HG03196 (cell line): Measurements from ENCODE around the gene ZBTB20.

Experiments used
- ATAC-seq: cut with Tn5 transposase; IDR thresholded peaks from one replicate; pipeline ENCODE4 v1.9.1; 2021; ENCODE audit not compliant: unreplicated experiment

Gene ZBTB20

DNA sequence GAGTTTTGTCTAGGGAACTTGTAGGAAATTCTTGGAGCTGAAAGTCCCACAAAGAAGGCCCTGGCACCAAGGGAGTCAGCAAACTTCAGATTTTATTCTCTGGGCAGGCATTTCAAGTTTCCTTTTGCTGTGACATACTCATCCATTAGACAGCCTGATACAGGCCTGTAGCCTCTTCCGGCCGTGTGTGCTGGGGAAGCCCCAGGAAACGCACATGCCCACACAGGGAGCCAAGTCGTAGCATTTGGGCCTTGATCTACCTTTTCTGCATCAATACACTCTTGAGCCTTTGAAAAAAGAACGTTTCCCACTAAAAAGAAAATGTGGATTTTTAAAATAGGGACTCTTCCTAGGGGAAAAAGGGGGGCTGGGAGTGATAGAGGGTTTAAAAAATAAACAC is 838.3 kb downstream of the ZBTB20 start:
- peak; percentile 87 for ATAC-seq

DNA sequence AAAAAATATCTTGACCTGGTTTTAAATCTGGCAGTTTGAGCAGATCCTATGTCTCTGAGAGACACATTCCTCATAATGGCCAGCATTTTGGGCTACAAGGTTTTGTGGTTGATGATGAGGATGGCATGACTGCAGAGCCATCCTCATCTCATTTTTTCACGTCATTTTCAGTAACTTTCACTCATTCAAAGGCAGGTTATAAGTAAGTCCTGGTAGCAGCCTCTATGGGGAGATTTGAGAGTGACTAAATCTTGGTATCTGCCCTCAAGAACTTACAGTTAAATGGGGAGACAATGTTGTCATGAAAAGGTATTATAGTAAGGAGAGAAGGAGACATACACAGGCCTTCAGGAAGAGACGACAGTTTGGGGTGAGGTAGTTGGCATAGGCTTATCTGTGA is 838.7 kb downstream of the ZBTB20 start:
- ATAC-seq = peak; percentile 7

DNA sequence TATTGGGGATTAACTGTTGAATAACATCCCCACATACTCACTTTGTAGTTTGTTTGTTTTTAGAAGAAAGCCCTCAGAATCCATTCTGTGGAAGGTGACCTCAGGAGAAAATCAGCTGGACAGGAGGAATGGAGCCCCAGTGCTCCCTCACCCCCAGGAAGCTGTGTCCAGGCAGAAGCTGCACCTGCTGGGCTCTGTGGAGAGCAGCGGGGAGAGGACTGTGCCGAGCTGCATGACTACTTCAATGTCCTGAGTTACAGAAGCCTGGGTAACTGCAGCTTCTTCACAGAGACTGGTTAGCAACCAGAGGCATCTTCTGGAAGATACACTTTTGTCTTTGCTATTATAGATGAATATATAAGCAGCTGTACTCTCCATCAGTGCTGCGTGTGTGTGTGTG is 839.3 kb downstream of the ZBTB20 start:
- ATAC-seq = no peak

DNA sequence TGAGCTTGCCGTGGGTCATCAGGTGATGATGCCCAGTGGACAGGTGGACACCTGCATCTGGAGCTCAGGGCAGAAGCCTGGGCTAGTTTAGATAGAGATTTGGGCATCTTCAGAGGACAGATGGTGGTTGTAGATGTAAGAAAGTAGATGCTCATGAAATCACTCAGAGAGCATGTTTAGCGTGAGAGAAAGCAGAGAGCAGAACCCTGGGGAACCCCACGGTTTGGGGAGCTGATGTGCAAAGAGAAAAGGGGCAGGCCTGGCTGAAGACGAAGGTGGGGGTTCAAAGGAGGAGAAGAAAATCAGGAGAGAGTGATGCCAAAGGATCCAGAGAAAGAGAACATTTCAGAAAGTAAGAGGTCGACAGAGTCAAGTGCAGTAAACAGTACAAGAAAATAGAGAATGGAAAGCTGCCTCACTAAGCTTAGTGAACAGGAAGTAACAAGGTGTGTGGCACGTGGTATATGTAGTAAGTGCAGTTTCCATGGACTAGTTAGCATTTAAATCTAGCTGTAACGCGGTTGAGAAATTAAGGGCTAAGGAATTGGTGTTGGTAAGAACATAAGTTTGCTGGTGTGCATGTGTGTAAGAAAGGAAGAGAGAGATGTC is 839.8 kb downstream of the ZBTB20 start:
- no peak for ATAC-seq

DNA sequence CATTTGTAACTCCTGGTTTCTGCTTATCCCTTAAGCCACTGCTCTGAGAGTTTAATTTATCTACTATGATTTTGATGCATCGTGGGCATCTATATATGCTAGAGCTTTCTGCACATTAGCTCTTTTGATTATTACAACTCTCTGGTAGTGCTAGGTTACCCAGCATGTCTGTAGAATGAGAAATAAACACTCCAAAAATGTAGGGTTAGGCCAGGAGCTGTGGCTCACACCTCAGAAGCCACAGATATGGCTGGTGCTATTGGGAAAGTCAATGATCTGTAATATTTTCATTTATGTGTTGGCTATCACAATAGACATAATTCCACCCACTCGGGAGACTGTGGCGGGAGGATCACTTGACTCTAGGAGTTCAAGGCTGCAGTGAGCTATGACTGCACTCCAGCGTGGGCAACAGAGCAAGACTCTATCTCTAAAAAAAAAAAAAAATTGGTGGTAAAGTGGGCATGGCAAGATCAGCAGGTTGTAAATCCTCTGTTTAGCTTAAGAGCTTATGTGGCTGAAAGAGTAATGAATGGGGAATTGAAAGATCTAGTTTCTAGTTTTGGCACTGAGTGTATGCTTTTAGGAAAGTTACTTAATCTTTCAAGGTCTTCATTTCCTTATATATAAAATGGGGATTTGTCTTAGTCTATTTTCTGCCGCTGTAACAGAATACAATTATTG is 847.0 kb downstream of the ZBTB20 start:
- ATAC-seq = no peak

DNA sequence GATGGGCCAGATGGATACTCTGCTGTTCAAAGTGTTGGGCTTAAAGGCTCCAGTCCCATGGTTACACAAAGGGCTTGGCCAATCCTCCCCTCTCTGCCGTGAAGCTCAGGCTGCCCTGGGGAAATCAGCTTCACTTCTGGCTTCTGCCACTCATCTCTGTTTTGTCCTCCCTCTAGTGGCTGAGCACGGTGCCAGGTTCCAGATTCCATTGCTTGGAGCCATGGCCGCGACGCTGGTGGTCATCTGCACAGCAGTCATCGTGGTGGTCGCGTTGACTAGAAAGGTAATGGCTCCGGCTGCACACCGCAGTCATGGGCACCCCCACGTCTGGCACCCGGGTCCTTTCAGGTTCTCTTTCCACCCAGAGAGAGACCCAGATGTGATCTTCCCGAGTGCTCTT is 847.7 kb downstream of the ZBTB20 start:
- no peak for ATAC-seq

DNA sequence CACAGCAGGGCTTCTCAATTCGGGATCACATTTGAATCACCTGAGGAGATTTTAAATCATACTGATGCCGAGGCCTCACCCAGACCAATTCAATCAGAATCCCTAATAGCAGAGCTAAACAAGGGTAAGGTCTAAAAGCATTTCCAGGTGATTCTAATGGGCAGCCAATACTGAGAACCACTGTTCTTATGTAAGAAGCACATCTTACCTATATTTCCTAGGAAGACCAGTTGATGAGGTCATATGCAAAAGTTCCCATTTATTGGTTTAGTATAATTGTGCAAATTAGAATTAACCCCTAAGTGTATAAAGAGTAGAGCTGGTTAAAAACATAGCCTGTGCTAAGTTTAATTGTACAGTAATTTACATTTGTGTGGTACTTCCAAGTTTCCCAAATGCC is 851.1 kb downstream of the ZBTB20 start:
- ATAC-seq = no peak

DNA sequence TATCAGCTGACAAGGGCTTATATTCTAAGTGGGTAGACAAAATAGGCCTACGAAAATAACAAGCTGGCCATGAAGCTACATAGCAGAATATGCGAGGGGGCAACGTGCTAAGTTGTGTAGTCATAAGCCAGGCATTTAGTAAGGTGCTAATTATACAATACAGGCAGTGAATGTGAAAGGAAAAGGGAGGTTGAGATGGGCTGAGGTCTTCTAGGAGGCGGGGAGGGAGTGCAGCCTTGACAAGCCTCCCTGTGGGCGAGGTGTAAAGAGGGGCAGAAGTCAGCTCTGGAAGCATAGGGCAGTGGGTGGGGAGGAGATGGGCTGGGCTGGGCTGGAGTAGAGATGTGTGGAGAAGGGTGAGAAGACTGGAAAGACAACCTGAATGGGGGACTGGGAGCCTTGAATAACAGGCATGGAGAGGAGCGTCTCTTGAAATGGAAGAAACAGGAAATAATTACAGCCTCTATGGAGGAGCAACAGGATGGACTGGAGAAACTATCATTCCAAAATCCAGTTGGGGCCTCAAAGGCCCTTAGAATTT is 852.1 kb downstream of the ZBTB20 start:
- no peak for ATAC-seq

DNA sequence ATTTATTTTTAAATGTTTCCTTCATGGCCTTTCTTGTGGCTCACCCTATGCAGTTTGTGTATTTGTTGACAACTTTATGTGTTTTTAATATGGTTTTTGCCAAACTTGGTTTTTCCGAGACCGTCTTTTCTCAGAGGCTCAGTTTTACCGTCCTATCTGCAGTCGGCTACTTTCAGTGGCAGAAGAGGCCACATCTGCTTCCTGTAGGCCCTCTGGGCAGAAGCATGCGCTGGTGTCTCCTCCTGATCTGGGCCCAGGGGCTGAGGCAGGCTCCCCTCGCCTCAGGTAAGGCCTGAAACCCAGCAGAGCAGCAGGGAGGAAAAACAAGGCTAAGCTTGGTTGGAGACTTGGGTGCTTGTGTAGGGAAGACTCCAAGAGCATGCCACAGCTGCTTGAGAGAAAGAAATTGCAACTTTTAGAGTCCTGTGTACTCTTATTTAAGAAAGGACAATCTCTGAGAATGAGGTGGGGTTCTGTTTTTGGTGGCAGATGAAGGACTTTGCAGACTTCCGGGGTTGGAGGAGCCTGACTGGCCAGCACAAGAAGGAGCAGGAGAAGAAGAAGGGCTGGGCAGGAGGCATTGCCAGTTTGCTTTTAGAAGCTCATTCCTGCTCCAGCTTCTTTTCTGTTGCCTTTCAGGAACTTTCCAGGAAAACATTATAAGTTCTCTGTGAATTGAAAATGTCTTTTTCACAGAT is 853.1 kb downstream of the ZBTB20 start, which contains the start of gene TIGIT:
Gene TIGIT (plus strand): TSS at position 191 of the 698 bp plus-strand sequence. CDS start 34 bp downstream, at position 225.
- no peak for ATAC-seq

DNA sequence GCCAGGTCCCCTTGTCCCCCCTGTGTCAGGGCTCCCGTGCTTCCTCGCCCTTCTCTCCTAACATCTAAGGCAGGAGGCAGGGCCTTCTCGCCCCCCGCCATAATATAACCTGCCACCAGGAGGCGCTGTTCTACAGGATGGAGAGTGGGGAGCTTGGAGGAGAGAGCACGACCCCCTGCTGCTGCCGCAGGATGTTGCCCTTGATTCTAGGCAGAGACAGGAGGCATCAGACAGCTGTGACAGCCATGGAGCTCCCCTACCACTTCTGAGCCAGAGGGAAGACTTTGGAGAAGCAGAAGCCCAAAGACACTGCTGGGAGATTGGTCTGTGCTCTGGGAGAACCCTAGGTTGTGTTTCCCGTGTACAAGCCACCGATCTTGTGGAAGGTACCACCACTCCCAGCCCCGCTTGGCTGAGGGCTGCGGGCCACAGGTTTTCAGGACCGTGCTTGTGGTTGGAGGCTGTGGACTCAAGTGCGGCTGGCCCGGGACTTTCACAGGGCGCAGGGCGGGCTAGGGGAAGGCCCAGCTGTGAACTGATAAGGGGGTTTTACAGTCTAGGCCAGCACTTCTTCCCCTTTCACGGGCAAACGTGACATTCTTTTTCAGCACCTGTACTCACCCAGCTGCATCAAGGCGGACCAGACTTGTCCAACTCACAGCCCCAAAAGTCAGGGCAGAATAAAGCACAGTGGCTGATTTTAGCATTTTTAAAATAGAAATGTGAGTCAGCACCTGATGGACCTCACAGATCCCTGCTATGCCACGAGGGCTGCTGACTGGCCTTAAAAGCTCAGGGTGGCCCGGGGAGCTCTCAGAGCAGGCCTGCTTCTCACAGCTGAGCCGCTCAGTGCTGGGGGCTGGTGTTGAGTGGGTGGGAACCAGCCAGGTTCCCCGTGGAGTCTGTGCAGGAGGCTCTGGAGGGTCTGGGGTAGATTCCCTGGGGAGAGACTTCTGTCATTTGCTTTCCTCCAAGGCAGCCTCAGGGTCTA is 855.9 kb downstream of the ZBTB20 start:
- ATAC-seq = peak; percentile 88

DNA sequence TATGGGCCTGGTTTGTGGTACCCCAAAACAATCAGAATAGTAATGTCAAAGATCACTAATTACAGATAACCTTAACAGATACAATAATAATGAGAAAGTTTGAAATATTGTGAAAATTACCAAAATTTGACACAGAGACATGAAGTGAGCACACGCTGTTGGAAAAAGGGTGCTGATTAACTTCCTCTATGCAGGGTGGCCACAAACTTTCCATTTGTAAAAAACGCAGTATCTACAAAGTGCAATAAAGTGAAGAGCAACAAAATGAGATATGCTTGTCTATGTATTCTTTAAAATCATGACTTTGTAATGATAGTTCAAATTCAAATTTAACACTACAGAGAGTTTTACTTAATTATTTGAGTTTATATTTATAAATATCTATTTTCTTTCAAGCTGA is 860.8 kb downstream of the ZBTB20 start:
- no peak for ATAC-seq

DNA sequence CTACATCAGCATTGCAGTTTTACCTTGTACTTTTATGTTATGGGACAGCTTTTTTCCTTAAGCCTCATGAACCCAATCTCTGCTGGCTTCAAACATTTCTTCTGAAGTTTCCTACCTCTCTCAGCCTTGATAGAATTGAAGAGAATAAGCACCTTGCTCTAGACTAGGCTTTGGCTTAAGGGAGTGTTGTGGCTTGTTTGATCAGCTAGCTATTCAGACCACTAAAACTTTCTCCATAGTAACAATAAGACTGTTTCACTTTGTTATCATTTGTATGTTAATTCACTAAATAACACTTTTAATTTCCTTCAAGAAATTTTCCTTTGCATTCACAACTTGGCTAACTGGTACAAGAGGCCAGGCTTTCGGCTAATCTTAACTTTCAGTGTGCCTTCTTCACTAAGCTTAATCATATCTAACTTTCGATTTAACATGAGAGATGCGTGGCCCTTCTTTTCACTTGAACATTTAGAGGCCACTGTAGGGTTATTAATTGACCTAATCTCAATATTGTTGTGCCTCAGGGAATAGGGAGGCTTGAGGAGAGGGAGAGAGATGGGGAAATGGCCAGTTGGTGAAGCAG is 861.3 kb downstream of the ZBTB20 start:
- ATAC-seq = no peak

DNA sequence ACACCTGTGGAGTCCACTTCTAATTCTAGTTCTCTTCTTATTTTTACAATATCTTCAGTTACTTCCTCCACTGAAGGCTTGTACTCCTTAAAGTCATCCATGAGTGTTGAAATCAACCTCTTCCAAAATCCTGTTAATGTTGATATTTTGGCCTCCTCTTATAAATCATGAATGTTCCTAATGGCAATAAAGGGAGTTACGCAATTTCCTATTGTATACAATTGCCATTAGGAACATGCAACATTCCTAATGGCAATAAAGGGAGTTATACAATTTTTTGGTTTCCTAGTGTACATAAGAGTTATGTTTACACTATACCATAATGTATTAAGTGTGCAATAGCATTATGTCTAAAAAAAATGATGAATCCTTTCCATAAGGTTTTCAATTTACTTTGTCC is 862.4 kb downstream of the ZBTB20 start:
- ATAC-seq = no peak
